Esophagus (tissue), 2 donors: ENCODE data around the gene RANBP2. TPM values are rescaled to one million over a fixed set of nuclear protein-coding genes. Genes with fewer than 3 reads are reported as not detected.

Source experiments
- H3K27ac ChIP-seq, 2 donors: one replicate each; pipeline ENCODE4 v1.5.1; 2013; ENCODE audit warnings: low read depth in 2 of 2, mild to moderate bottlenecking in 2 of 2, inconsistent platforms in 1 of 2, low read length in 1 of 2, moderate library complexity in 1 of 2
- H3K27me3 ChIP-seq, 2 donors: one replicate each; pipeline ENCODE4 v1.6.1; 2013; ENCODE audit warnings: low read length in 2 of 2, control low read depth in 1 of 2, mild to moderate bottlenecking in 1 of 2; ENCODE audit not compliant: insufficient read depth in 2 of 2, control insufficient read depth in 1 of 2
- H3K36me3 ChIP-seq, 2 donors: one replicate each; pipeline ENCODE4 v1.6.1; 2013; ENCODE audit warnings: low read length in 1 of 2; ENCODE audit not compliant: control insufficient read depth in 2 of 2, insufficient read depth in 2 of 2
- H3K4me1 ChIP-seq, 2 donors: one replicate each; pipeline ENCODE4 v1.6.1; 2013; ENCODE audit warnings: low read length in 1 of 2; ENCODE audit not compliant: control insufficient read depth in 2 of 2, insufficient read depth in 2 of 2
- H3K4me3 ChIP-seq, 2 donors: one replicate each; pipeline ENCODE4 v1.5.1; 2013; ENCODE audit warnings: low read length in 2 of 2, mild to moderate bottlenecking in 2 of 2, low read depth in 1 of 2, moderate library complexity in 1 of 2
- H3K9me3 ChIP-seq, 2 donors: one replicate each; pipeline ENCODE4 v1.6.1; 2013; ENCODE audit warnings: mild to moderate bottlenecking in 2 of 2, low read depth in 1 of 2, low read length in 1 of 2, moderate library complexity in 1 of 2; ENCODE audit not compliant: control insufficient read depth in 2 of 2, insufficient read depth in 1 of 2
- WGBS, 2 donors: extraction: QIAGEN DNeasy Blood & Tissue Kit; methylation state at CpG; one replicate each; pipeline ENCODE4 v1.1.7; 2013; 5-methylcytosine and 5-hydroxymethylcytosine counted together
- polyA plus RNA-seq, 2 donors: library from polyadenylated mRNA; stranded (reverse); fragments of 200-250 nt; gene quantifications; one replicate each; pipeline ENCODE4 v1.2.3, GENCODE V29; 2013
- donor health status: healthy with polysubstance abuse.
- donor health status: Bipolar disorder and iron deficiency.

RANBP2 gene
- polyA plus RNA-seq, 2 donors = 7.1 to 10.1 TPM

- no peaks in the 10 kb centered on the region for H3K4me1 ChIP-seq
- H3K9me3 ChIP-seq = no peaks in the 10 kb centered on the region
- H3K36me3 ChIP-seq = no peaks in the 10 kb centered on the region
- H3K4me3 ChIP-seq = no peak overlapping the region
- H3K27ac ChIP-seq = no peak overlapping the region
- no peaks in the 10 kb centered on the region for H3K27me3 ChIP-seq
- 44 to 55% methylated on average over 1 of the region's 1 CpG for WGBS, 2 donors
Observed at GRCh38 chr2:108805782-108806181, 86.5 kb downstream of the RANBP2 start.

DNA sequence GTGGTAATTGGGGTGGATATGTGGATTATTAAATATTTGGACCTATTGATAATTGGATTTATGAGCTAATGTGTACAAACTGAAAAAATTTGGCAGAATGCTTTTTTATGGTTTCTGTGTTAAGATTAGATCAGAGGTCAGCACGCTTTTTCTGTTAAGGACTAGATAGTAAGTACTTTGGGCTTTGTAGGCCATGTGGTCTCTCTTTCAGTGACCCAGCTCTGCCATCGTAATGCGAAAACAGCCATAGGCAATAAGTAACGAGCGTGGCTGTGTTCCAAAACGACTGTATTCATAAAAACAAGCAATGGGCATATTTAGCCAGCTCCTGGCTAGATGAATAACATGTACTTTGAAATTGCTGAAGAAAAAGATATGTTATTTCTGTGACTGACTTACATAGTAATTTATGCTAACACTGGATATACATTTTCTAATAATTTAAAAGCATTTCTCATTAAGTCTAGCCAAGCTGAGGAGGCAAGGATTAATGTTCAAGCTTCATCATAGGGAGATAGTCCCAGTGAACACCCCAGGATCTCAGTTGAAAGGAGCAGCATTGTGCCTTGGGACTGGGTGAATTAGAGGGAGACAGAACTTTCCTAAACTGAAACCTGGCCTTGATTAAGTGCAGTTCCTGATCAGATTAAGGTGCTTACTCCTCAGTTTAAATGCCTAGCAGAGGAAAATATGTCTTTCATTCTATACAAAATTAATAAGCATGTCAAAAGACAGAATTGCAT is 87.3 kb downstream of the RANBP2 start:
- Histone ChIP-seq H3K27ac (no peak overlapping the region), H3K27me3 (no peaks in the 10 kb centered on the region), H3K4me1 (no peaks in the 10 kb centered on the region), H3K4me3 (no peak overlapping the region), H3K36me3 (no peaks in the 10 kb centered on the region), H3K9me3 (no peaks in the 10 kb centered on the region)
- WGBS, 2 donors = 68 to 78% methylated on average over 6 of the region's 6 CpGs

GRCh38 chr2:108809936-108810335 is 90.7 kb downstream of the RANBP2 start:
- no peaks in the 10 kb centered on the region for H3K9me3 ChIP-seq
- H3K36me3 ChIP-seq = no peaks in the 10 kb centered on the region
- no peak overlapping the region for H3K27ac ChIP-seq
- H3K4me3 ChIP-seq = no peak overlapping the region
- H3K27me3 ChIP-seq = no peaks in the 10 kb centered on the region
- H3K4me1 ChIP-seq = no peaks in the 10 kb centered on the region
- 98% methylated on average over 3 of the region's 3 CpGs for WGBS, 2 donors

DNA sequence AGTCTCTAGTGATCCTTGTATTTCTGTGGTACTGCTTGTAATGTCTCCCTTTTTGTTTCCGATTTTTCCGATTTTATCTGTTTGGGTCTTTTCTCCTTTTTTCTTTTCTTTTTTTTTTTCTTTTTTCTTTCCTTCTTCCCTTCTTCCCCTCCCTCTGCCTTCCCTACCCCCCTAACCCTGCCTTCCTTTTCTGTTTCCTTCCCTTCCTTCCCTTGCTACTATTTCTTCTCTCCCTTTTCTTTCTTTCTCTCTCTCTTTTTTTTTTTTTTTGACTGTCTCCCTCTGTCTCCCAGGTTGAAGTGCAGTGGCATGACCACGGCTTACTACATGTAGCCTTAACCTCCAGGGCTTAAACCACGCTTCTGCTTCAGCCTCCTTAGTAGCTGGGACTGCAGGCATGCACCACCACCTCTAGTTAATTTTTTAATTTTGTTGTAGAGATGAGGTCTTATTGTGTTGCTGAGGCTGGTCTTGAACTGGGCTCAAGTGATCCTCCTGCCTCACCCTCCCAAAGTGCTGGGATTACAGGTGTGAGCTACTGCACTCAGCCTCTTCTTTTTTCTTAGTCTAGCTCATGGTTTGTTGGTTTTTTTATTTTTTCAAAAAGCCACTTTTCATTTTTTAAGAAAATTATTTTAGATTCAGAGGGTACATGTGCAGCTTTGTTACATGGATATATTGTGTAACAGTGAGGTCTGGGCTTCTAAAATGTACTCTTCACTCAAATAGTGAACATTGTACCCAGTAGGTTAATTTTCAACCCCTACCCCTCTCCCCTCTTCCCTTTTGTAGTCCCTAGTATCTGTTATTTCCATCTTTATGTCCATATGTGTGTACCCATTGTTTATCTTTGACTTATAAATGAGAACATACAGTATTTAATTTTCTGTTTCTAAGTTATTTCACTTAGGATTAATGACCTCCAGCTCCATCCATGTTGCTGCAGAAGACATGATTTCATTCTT is 92.0 kb downstream of the RANBP2 start:
- Histone ChIP-seq H3K36me3 (no peaks in the 10 kb centered on the region), H3K27me3 (no peaks in the 10 kb centered on the region), H3K4me3 (no peak overlapping the region), H3K9me3 (no peaks in the 10 kb centered on the region), H3K4me1 (no peaks in the 10 kb centered on the region), H3K27ac (no peak overlapping the region)
- 97 to 98% methylated on average over 4 of the region's 4 CpGs for WGBS, 2 donors

- 93 to 95% methylated on average over 1 of the region's 1 CpG for WGBS, 2 donors
- Histone ChIP-seq H3K27me3 (no peaks in the 10 kb centered on the region), H3K9me3 (no peaks in the 10 kb centered on the region), H3K36me3 (peaks cover 1 to 5% of the 10 kb centered on the region in 2 donors), H3K4me1 (no peaks in the 10 kb centered on the region), H3K27ac (no peak overlapping the region), H3K4me3 (no peak overlapping the region)
Observed at GRCh38 chr2:108813732-108814131, 94.5 kb downstream of the RANBP2 start.

- Histone ChIP-seq H3K27me3 (no peaks in the 10 kb centered on the region), H3K36me3 (peaks cover 5 to 8% of the 10 kb centered on the region in 2 donors)
- WGBS, 2 donors = 94 to 97% methylated on average over 2 of the region's 2 CpGs
Observed at GRCh38 chr2:108820482-108820881, 101.2 kb downstream of the RANBP2 start.

DNA sequence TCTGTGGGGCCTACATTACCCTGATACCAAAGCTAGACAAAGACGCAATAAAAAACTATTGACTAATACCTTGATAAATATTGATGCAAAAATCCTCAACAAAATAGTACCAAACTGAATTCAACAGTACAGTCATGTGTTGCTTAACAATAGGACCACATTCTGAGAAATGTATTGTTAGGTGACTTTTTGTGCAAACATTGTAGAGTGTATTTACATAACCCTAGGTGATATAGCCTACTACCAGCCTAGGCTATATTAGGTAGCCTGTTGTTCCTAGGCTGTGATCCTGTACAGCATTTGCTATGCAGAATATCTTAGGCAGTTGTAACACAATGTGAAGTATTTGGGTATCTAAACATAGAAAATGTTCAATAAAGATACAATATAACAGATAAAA is 104.0 kb downstream of the RANBP2 start:
- Histone ChIP-seq H3K4me1 (no peaks in the 10 kb centered on the region), H3K27me3 (no peaks in the 10 kb centered on the region), H3K4me3 (no peak overlapping the region), H3K9me3 (peaks cover 0 to 4% of the 10 kb centered on the region in 2 donors), H3K27ac (no peak overlapping the region), H3K36me3 (peaks cover 3 to 4% of the 10 kb centered on the region in 2 donors)
- 94 to 99% methylated on average over 1 of the region's 1 CpG for WGBS, 2 donors

More at GRCh38 chr2:108820482-108820881, 101.2 kb downstream of the RANBP2 start:
- Histone ChIP-seq H3K4me1 (no peaks in the 10 kb centered on the region), H3K27ac (no peak overlapping the region), H3K4me3 (no peak overlapping the region), H3K9me3 (peaks cover 0 to 4% of the 10 kb centered on the region in 2 donors)

DNA sequence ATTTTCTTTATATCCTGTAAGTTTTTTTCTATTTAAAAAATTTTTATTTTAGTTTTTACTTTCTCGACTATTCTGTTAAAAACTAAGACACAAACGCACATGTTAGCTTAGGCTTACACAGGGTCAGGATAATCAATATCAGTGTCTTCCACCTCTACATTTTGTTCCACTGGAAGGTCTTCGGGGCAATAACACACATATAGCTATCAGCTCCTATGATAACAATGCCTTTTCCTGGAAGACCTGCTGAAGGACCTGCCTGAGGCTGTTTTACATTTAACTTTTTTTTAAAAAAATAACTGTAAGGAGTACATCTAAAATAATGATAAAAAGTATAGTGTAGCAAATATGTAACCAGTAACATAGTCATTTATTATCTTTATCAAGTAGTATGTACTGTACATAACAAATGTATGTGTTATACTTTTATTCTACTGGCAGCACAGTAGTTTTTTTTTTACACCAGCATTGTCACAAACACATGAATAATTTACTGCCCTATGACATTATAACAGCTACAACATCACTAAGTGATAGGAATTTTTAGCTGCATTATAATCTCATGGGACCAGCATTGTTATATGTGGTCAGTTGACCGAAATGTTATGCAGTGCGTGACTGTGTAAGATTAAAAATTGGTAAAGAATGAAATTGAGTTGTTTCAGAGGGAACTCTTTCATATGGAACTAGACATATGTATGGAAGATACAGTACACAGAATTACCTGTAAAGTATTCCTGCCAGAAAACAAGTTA is 105.2 kb downstream of the RANBP2 start:
- H3K9me3 ChIP-seq = no peaks in the 10 kb centered on the region
- WGBS, 2 donors = 93 to 94% methylated on average over 5 of the region's 5 CpGs
- no peaks in the 10 kb centered on the region for H3K36me3 ChIP-seq
- H3K4me3 ChIP-seq = no peak overlapping the region
- no peak overlapping the region for H3K27ac ChIP-seq
- H3K27me3 ChIP-seq = no peaks in the 10 kb centered on the region
- no peaks in the 10 kb centered on the region for H3K4me1 ChIP-seq

DNA sequence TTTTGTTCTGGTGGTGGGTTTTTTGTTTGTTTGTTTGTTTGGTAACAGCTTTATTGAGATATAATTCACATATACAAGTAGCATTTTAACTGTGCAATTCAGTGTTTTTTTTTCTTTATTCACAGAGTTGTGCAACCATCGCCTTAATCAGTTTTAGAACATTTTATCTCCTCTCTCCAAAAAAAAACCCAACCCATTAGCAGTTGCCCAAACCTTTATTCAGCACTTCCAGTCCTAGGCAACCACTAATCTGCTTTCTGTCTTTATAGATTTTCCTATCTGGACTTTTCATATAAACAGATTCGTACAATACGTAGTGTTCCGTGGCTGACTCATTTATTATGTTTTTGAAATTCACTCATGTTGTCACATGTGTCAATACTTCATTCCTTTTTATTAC is 106.0 kb downstream of the RANBP2 start:
- Histone ChIP-seq H3K27me3 (no peaks in the 10 kb centered on the region), H3K9me3 (no peaks in the 10 kb centered on the region), H3K4me3 (no peak overlapping the region), H3K27ac (no peak overlapping the region), H3K4me1 (no peaks in the 10 kb centered on the region), H3K36me3 (no peaks in the 10 kb centered on the region)
- WGBS, 2 donors = 49 to 65% methylated on average over 4 of the region's 4 CpGs
